GM18517 (cell line): ENCODE results near the gene CAPN12.

Experiments used
- ATAC-seq: cut with Tn5 transposase; IDR thresholded peaks from one replicate; pipeline ENCODE4 v1.9.1; 2021; ENCODE audit warnings: mild to moderate bottlenecking, moderate library complexity; ENCODE audit not compliant: unreplicated experiment

Gene CAPN12

DNA sequence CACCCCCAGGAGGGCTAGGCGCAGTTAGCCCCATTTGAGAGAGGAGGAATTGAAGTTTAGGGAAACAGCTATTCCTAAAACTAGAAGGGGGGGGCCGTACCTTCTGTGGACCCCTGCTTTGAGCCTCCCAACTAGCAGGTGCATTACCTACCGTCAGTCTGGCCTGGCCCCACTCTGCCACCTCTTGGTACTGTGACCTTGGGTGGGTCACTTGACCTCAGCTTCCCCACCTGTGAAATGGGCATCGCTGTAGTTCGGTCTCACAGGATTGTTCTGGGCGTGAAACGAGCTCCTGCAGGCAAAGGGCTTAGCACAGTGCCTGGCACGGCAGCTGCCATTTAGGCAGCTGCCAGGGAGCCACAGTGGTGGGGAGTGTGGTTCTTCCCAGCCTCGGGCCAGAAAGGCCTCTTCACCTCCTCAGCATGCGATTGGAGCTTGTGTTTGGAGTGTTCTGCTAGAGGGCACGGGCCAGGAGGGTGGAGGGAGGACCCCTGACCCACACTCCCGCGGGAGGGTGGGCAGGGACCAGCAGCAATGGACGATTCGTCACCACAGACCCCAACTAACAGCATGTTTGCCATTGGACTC, 32.0 kb downstream of the CAPN12 start:
- no peak for ATAC-seq

DNA sequence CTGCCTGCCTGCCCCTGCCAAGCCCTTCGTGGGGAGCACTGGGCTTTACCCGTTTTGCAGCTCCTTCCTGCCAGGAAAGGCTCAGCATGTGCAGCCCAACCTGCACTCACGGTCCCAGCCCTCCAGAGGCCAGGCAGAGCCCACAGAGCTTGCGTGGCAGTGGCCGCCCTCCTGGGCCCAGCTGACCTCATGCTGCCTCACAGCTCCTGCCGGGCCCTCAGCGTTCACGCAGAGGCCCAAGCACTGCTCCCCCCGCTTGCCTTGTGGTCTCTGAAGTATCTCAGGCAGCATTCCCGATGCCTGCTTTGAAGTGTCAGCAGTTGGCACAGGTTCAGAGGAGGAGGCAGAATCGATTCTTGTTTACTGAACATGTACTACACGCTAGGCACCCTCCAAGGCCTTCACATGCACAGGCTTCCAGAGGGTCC, 32.5 kb downstream of the CAPN12 start:
- no peak for ATAC-seq

DNA sequence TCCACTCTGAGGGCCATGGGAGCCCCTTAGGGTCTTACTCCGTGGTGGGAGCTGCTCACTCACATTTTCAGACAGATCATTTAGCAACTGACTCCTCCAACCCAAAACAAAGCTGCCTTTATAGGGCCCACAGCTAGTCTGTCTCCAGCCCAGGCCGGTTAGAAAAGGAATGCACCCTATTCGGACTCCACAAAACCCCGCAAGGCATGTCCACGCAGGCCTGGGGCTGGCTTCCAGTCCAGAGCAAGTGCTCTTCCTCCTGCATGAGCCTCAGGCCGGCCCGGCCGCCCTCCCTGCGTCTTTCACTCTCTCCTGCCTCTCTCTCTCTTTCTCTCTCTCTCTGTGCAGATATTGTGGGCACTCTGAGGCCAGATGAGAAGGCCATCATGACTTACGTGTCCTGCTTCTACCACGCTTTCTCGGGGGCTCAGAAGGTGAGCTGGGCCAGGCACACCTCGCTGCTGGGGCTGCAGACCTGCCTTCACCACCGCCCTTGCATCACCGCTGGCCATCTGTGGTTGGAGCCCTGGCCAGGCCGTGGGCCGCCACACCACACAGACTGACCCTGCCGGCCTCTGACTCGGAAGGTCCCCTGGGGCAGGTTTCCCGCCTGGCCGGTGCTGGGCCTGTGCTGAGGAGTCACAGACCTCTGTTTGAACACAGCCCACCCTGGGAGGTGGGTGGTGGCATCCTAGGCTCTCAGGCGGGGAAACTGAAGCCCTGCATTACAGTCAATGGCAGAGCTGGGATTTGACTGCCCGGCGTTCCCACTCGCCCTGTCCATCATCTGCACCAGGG, 33.1 kb downstream of the CAPN12 start:
- ATAC-seq: no peak

DNA sequence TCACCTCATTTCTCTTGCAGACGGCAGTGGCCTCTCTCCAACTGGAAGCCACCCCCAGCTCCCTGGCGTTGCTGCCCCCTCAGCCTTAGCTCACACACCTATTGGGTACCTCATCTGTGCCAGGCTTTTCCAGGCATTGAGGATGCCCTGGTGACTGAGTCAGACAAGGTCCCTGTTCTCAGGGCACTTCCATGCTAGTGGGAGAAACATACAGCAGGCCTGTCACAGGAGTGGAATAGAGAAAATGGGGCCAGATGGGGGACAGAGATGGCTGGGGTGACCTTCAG, 33.9 kb downstream of the CAPN12 start:
- no peak for ATAC-seq

DNA sequence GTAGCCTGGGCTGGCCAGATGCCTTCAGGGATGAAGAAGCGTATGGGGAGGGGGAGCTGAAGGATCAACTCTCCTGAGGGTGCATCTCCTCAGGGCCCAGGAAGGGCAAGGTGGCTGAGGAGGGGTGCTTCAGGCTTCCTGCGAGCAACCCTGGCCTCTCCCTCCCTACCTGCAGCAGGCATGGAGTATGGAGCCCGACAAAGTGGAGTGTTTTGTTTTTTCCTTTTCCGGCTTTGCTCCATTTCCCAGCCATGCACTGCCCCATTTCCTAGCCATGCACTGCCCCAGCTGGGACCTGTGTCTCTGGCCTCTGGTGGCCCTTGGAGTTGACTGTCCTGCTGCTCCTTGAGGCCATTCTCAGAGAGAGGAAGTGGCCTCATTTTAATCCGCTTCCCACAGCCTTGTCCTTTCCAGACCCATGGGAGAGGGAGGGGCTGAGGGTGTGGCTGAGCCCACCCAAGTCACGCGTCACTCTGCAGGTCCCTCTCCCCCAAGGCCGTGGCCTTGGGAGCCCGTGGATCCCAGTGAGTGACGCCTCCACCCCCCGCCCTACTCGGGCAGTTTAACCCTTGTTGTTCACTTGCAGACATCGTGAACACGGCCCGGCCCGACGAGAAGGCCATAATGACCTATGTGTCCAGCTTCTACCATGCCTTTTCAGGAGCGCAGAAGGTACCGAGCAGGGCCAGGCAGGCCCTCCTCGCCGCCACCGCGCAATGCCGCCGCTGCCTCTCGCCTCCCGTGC, 34.4 kb downstream of the CAPN12 start:
- no peak for ATAC-seq

DNA sequence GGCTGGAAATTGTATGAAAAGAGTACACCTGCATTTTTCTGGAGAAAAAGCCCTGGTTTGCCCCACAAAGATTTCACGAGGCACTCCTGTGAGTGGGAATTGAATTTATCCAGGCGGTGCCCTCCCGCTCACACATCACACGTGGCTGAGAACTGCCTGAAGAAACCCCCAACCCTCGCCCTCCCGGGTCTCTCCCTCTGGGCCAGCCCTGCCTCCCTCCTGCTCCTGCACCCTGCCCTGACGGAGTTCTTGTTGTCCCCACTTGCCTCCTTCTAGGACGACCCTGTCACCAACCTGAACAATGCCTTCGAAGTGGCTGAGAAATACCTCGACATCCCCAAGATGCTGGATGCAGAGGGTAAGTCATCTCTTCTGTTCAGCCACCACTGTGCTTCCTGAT, 35.2 kb downstream of the CAPN12 start:
- no peak for ATAC-seq

DNA sequence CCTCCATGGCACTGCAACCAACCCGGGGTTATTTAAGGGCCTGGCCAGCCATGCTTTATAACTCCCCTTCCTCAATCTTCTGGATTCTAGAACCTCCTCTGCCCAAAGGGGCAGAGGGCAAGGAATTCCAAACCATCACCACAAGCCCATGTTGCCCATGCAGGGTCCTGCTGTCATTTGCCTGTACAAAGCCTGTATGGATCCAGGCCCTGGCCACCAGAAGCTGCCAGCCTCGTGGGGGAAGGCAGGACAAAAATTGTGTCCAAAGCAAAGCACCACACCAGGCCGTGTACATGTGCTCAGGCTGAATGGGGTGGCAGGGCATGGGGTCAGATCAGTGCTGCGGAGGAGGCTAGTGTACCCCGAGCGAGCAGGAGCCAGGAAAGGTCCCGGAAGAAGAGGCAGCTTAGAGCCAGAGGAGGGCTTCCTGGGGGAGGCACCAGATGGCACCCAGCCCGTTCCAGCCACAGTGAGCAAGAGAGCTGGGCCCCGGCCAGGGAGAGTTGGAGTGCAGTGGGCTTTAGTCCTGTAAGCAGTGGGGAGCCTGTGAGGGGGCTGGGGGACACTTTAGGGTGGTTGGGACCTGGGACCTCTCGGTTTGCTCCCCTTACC, 35.8 kb downstream of the CAPN12 start:
- no peak for ATAC-seq

DNA sequence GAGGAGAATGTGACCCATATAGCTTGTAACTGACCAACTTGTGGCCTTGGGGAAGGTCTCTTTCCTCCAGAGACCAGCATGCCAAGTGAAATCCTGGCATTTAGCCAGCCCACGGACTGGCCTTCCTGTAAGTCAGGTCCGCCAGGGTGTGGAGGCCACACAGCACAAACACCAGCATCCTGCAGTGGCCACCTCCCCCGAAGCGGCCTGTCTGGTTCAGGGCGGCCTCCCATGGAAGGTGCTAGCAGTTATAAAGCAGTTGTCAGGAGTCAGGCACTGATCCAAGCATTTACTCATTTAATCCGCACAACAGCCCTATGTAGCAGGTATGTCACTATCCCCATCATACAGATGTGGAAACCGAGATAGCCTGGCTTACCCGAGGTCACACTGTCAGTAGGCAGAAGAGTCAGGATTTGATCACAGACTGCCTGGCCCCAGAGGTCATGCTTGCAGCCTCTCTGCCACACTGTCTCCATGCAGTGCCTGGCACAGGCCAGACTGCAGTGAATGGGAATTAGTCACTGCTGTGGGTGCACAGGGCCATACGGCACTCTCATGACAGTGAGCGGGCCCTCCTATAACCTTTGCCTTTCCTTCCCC, 36.7 kb downstream of the CAPN12 start:
- no peak for ATAC-seq

DNA sequence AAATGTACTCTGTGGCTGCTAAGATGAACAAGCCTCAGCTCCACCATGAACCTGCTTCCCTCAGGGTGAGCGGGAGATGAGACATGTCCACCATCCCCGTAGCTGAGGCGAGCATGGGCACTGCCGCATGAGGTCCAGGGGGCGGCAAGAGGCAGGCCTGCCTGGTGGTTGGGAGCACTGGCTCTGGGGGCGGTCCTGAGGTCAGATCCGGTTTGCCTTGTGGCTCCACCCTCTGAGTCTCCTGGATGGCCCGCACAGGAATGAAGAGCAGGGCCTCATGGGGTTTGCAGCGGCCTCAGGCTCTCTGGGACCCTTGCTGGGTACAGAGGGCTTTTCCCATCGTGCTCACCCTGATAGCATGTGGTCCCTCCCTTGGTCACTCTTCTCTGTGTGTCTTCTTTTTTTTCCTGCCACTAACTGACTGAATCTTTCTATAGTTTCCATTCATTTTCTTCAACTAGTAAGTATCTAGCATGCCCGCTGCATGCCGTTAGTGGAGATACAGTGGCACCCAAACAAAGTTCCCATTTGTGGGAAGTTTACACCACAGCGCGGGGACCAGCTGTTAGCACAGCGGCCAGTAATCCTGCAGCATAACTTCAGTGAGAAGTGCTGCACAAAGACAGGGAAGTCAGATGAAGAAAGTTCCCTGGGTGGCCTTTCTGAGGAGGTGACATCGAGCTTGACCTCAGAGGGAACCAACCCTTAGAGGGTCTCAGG, 37.3 kb downstream of the CAPN12 start:
- no peak for ATAC-seq

DNA sequence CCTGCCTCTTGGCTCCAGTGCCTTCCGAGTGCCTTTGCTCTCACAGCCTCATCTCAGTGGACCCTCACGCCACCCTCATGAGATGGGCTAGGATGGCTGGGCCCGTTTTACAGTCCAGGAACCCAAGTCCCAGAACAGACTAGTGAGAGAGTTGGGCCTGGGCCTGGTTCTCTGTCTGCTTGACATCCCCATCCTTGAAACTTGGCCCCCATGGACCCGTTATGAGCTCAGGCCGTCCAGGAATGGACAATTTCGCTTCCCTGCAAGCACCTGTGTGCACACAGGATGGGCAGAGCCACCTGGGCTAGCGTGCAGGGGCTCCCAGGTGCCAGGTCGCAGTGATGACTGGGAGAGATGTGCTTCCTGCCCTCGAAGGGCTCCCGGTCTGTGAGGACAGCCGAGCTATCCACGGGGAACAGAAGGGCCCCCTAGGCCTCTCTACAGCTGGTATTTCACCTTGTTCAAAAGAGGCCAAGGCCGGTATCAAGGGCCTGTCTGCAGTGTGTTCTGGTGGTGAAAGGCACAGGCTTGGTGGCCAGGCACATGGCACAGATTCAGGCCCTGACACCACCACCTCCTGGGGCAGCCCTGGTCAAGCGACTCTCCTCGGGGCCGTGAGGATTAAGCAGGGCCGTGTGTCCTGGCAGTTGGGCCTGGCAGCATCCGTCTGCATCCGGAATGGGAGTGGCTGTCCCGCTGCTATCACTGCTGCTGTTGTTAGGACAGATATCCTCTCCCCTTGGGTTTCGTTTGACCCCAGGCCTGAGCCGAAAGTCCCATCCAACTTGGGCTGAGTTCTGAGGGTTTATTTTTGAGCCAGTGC, 38.9 kb downstream of the CAPN12 start:
- ATAC-seq: no peak

DNA sequence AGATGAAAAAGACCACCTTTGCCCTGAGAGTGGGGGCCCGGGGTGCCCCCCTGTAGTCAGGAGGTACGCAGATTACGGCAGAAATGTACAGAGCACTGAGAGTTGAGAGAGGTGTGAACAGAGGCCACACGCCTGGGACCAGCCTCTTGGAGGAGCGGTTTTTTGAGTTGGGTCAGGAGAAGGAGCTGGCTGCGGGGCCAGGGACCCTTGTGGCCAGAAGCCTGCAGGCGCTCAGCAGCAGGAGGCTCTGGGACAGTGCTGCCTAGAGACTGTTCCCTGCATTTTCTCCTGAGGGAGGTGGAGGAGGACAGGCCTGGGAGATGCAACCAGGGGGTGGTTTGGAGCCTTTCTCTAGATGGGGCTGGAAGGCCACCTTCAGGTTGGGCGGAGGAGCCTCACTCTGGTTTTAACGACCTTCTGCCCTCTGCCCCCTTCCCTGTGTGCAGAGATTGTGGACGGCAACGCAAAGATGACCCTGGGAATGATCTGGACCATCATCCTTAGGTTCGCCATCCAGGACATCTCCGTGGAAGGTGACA, 39.7 kb downstream of the CAPN12 start:
- no peak for ATAC-seq

DNA sequence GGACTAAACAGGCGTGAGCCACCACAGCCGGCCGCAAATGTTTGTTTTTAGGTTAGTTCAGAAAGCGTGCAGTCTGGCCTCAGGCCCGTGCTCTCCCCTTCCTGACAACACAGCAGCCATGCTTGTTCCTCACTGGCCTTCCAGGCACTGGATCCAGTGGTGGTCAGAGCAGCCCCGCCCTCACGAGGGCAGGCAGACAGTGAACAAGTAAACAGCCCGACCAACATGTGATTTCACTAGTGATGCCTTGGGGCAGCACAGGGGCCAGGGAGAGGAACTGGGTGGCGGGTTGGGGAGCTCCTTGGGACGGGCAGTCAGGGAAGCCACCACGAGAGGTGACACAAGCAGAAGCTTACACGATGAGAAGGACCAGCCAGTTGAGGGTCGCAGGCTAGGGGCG, 40.8 kb downstream of the CAPN12 start:
- ATAC-seq: no peak

DNA sequence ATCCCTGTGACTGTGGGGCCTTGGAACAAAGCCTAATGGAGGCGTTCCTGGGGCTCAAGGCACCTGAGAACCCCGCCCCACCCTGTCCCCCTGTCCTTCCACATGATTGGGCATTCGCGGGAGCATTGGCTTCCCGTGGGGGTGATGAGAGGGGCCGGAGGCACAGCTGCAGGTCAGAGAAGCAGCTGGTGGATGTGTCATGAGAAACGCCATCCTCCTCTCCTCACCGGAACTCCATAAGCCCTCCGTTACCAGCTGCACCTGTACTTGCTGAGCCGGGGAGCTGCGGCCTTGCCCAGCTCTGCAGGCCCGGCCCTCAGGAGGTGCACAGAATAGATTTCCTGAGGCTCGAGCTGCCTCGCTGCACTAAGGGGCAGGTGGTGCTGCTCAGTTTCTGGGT, 42.0 kb downstream of the CAPN12 start:
- ATAC-seq: no peak

DNA sequence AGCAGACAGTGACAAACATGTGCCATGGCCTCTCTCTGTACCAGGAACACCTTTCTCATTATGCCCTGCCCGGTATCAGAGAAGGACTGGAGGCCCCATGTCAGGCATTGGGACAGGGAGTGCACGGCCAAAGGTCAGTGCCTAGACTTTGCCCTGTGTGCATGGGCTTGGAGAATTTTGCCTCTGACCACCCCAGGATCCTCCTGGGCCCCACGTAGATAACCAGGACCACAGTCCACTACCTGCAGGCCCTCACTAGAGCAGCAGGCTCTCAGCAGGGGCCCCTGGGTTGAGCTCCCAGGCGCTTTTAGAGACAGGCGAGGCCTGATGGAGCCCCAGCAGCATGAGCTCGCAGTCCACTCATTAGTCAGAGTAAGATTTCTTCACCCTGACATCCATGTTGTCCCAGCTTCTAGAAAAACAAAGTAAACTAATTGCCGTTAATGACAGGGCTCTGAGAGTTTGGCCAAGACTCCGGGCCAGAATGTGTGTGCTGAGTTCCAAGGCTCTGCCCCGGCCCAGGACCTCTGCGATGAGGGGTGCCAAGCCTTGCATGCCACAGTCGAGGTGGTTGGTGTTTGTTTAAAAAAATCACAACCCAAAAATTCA, 42.7 kb downstream of the CAPN12 start:
- no peak for ATAC-seq

DNA sequence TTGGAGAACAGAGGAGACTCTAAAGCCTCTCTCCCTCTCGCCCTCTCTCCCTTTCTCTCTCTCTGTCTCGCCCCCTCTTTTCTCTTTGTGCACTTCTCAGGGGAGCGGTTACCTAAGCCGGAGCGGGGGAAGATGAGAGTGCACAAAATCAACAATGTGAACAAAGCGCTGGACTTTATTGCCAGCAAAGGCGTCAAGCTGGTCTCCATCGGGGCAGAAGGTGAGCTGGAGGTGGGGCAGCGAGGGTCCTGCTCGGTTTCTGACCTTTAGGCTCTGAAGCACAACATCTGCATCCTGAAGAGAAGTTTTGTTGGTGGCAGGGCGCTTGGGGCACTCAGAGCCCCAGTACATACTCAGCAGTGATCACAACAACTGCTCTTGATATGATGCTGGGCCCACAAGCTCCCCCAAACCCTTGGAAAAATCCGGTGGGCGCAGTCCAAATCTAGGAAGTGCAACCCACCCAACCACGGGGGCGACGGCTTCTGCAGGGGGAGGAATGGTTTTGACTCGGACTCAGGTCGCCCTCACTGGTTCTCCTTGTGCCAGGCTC, 43.3 kb downstream of the CAPN12 start:
- ATAC-seq: no peak

DNA sequence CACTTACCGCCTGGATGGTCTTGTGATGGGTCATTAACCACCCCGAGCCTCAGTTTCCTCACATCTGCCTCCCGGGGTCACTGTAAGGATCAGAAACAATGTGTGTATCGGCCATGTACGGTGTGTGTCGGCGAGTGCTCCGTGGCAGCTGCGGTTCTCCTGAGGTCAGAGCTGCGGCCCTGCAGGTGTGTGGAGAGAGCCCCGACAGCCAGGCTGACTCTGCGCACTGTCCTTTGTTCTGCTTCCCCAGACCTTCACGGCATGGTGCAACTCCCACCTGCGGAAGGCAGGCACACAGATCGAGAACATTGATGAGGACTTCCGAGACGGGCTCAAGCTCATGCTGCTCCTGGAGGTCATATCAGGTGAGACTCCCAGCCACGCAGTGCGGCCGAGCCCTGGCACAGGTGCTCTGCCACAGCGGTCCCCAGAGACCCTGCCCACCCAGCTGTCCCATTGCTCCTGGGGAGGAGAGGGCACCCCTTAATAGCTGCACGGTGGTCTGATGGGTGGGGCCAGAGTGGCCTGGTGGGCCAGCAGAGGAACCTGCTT, 43.8 kb downstream of the CAPN12 start:
- no peak for ATAC-seq

DNA sequence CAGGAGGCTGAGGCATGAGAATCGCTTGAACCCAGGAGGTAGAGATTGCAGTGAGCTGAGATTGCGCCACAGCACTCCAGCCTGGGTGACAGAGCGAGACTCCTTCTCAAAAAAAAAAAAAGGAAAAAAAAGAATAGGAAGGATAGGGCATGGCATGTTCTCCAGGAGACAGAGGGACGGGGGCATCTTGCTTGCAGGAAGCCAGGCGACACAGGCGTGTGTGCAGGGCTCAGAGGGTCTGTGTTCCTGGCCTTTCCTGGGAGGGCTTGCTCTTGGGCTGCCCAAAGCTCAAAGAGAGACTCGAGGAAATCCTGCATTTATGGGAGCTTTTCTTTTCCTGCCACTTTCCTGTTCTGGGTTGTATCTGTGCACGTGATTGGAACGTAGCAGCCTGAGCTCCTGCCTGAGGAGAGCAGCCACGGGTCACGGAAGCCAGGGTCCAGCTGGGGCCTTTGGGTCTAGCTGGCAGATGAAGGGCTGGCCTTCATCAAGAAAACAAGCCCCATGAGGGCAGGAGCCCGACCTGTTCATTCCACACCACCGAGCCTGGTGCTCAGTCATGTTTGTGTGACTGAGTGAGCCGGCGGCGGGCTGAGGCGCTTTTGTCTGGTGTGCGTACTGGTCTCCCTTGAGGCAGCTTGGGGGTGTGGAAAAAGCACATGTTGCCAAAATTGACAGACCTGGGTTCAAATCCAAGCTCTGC, 44.5 kb downstream of the CAPN12 start:
- ATAC-seq: no peak

DNA sequence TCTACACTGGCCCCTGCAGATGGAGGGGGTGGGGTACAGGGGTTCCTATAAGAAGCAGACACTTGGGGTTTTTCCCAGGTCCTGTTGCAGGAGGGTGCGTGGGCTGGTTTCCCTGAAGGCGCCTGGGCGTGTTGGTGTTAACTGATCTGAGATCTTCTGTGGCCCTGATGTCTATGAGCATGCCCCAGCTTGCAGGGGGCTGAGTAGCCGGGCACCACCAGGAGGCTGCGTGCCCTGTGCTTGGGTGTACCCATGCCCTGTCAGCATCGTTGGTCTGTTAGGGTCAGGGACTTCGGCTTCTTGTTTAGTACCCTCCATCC, 45.3 kb downstream of the CAPN12 start:
- no peak for ATAC-seq
